ENCODE results near the gene GPRASP1.
A peak's percentile ranks its signal among the peaks of the same experiment; 100 is the strongest.

GPRASP1 gene, protein sequence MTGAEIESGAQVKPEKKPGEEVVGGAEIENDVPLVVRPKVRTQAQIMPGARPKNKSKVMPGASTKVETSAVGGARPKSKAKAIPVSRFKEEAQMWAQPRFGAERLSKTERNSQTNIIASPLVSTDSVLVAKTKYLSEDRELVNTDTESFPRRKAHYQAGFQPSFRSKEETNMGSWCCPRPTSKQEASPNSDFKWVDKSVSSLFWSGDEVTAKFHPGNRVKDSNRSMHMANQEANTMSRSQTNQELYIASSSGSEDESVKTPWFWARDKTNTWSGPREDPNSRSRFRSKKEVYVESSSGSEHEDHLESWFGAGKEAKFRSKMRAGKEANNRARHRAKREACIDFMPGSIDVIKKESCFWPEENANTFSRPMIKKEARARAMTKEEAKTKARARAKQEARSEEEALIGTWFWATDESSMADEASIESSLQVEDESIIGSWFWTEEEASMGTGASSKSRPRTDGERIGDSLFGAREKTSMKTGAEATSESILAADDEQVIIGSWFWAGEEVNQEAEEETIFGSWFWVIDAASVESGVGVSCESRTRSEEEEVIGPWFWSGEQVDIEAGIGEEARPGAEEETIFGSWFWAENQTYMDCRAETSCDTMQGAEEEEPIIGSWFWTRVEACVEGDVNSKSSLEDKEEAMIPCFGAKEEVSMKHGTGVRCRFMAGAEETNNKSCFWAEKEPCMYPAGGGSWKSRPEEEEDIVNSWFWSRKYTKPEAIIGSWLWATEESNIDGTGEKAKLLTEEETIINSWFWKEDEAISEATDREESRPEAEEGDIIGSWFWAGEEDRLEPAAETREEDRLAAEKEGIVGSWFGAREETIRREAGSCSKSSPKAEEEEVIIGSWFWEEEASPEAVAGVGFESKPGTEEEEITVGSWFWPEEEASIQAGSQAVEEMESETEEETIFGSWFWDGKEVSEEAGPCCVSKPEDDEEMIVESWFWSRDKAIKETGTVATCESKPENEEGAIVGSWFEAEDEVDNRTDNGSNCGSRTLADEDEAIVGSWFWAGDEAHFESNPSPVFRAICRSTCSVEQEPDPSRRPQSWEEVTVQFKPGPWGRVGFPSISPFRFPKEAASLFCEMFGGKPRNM (N-terminal part only)

DNA sequence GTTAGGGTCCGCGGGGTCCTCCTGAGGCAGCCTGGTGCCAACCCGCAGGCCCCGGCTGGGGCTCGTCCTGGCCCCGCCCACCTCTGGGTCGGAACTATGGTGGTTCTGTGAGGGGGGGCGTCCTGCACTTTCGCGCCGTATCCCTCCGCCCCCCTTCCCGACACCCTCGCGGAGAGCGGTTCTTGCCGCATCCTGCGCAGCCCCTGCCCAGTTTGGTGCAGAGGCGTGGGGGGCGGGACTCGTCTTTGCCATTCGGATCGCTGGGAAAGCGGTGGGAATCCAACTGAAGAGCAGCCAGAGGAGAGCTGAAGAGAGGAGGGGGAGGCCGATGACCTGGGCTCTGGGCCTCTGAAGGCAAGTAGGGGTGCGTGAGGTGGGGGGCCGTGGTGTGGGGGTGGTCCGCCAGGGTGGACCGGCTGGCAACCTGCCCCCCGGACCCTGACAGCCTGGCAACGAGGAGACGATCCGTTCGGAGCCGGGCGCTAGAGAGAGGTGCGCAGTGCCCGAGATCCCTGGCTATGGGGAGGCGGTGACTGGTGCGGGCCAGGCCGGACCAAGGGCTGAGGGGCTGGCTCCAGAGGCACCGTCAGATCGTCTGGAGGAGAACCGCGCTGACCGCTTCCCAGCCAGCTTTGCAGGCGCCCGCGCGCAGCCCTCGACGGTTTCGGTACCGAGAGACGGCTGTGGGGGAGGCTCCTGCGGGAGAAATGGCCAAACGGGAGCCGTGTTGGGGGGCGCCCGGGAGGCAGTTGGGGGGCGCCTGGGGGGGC lies at the start of gene GPRASP1:
TSS of gene GPRASP1 (plus strand) at position 242 of the 770 bp plus-strand sequence. CDS start 2,431 bp downstream, outside the sequence.
- Histone ChIP-seq H3K27me3 (ENCODE audit: low read depth, low read length) (no peaks in the 10 kb centered on the region), H3K4me1 (ENCODE audit: control insufficient read depth in 1 of 2, insufficient read depth in 2 of 2, low read length in 2 of 2) (peaks cover 0 to 18% of the 10 kb centered on the region in 2 donors), H3K36me3 (ENCODE audit: control insufficient read depth in 1 of 2, insufficient read depth in 2 of 2, low read length in 2 of 2) (no peaks in the 10 kb centered on the region), H3K9me3 (ENCODE audit: control insufficient read depth in 1 of 2, low read length in 2 of 2) (no peaks in the 10 kb centered on the region), H3K4me3 (ENCODE audit: low read depth in 1 of 2, low read length in 2 of 2) (peak within 1 kb of the TSS; percentile 56 to 70), H3K27ac (ENCODE audit: low read length) (peak within 1 kb of the TSS; percentile 16)

DNA sequence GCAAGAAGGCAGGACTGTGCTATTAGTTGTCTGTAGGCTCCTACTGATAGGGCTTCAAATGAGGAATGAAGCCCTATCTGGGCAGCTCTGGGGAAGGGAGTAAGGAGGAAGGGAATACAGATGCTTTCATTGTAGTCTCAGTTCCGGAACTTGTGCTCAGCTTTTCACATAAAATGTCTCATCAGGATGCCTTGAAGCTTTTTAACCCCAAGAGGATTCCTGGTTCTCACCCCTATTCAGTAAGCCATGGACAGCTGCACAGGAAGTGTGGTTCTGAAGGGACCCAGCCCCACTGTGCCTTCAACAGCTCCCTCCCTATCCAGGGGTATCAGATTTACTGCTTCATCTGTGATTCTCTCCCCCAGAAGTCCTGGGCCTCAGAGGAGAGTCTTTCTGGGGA lies 47.0 kb upstream of the GPRASP1 start:
- no peaks in the 10 kb centered on the region for H3K9me3 ChIP-seq (ENCODE audit: control insufficient read depth in 1 of 2, low read length in 2 of 2)
- H3K27me3 ChIP-seq (ENCODE audit: low read depth, low read length), result no peaks in the 10 kb centered on the region
- peaks cover 0 to 3% of the 10 kb centered on the region in 2 donors for H3K4me1 ChIP-seq (ENCODE audit: control insufficient read depth in 1 of 2, insufficient read depth in 2 of 2, low read length in 2 of 2)
- H3K36me3 ChIP-seq (ENCODE audit: control insufficient read depth in 1 of 2, insufficient read depth in 2 of 2, low read length in 2 of 2), result peaks cover 4 to 6% of the 10 kb centered on the region in 2 donors
- no peak overlapping the region for H3K4me3 ChIP-seq (ENCODE audit: low read depth in 1 of 2, low read length in 2 of 2)
- no peak overlapping the region for H3K27ac ChIP-seq (ENCODE audit: low read length)

DNA sequence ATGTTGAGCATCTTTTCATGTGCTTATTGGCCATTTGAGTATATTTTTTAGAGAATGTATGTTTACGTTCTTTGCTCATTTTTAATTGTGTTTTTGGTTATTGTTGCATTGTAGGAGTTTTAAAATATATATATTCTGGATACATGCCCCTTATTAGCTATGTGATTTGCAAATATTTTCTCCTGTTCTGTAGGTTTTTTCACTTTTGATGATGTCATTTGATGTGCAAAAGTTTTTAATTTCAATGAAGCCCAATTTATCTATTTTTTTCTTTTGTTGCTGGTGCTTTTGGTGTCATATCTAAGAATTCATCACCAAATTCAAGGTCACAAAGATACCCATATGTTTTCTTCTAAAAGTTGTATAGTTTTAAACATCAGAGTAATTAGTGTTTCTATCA lies 45.2 kb upstream of the GPRASP1 start:
- no peak overlapping the region for H3K4me3 ChIP-seq (ENCODE audit: low read depth in 1 of 2, low read length in 2 of 2)
- H3K27ac ChIP-seq (ENCODE audit: low read length), result no peak overlapping the region
- peaks cover 4 to 5% of the 10 kb centered on the region in 2 donors for H3K36me3 ChIP-seq (ENCODE audit: control insufficient read depth in 1 of 2, insufficient read depth in 2 of 2, low read length in 2 of 2)

DNA sequence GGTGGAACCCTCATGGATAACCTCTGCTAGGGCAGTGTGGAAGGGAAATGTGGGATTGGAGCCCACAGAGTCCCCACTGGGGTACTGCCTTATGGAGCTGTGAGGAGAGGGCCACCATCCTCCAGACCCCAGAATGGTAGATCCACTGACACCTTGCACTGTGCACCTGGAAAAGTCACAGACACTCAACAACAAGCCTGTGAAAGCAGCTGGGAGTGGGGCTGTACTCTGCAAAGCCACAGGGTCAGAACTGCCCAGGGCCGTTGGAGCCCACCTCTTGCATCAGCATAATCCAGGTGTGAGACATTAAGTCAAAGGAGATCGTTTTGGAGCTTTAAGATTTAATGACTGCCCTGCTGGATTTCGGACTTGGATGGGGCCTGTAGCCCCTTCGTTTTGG lies 40.4 kb upstream of the GPRASP1 start:
- Histone ChIP-seq H3K4me1 (ENCODE audit: control insufficient read depth in 1 of 2, insufficient read depth in 2 of 2, low read length in 2 of 2) (no peaks in the 10 kb centered on the region), H3K9me3 (ENCODE audit: control insufficient read depth in 1 of 2, low read length in 2 of 2) (no peaks in the 10 kb centered on the region), H3K27me3 (ENCODE audit: low read depth, low read length) (no peaks in the 10 kb centered on the region), H3K27ac (ENCODE audit: low read length) (no peak overlapping the region), H3K4me3 (ENCODE audit: low read depth in 1 of 2, low read length in 2 of 2) (no peak overlapping the region), H3K36me3 (ENCODE audit: control insufficient read depth in 1 of 2, insufficient read depth in 2 of 2, low read length in 2 of 2) (no peaks in the 10 kb centered on the region)

More for the DNA sequence above, 45.2 kb upstream of the GPRASP1 start:
- Histone ChIP-seq H3K9me3 (ENCODE audit: control insufficient read depth in 1 of 2, low read length in 2 of 2) (no peaks in the 10 kb centered on the region), H3K4me1 (ENCODE audit: control insufficient read depth in 1 of 2, insufficient read depth in 2 of 2, low read length in 2 of 2) (no peaks in the 10 kb centered on the region), H3K27me3 (ENCODE audit: low read depth, low read length) (no peaks in the 10 kb centered on the region)

DNA sequence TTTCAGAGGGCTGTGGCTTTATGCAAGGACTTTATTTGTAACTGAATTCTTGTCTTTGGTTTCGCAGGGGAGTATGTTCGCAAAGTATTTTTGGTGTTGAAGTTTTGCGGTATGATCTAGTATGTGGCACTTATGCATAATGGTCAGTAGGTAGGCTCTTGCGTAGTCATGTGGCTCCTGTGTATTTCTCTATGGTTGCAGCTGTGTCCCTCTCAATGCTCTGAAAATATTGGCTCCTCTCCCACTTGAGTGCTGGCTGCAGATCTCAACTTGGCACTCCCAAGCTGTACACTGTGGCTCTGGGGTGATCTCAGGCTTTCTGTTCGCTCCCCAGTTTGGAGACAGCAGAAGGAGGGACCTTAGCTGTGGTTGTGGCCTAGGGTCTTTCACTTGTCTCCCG lies 27.2 kb upstream of the GPRASP1 start:
- no peak overlapping the region for H3K4me3 ChIP-seq (ENCODE audit: low read depth in 1 of 2, low read length in 2 of 2)
- H3K27ac ChIP-seq (ENCODE audit: low read length), result no peak overlapping the region
- no peaks in the 10 kb centered on the region for H3K4me1 ChIP-seq (ENCODE audit: control insufficient read depth in 1 of 2, insufficient read depth in 2 of 2, low read length in 2 of 2)

DNA sequence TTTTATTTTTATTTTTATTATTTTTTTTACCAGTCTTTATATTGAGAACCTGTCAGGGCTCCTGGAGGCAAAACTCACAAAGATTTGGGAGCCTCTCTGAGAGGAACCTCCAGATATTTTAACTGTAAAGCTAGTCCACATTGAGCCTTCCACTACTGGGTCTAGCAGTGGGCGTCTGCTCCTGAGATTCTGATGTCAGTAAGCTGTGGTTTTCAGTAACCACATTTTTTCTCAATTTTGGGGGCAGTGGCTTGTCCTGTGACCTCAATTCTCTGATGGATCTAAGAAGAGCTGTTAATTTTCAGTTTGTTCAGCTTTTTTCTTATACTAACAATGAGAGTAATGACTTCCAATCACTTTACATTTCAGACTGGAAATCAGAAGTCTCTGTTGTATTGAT lies 23.6 kb upstream of the GPRASP1 start:
- Histone ChIP-seq H3K4me3 (ENCODE audit: low read depth in 1 of 2, low read length in 2 of 2) (no peak overlapping the region), H3K36me3 (ENCODE audit: control insufficient read depth in 1 of 2, insufficient read depth in 2 of 2, low read length in 2 of 2) (no peaks in the 10 kb centered on the region), H3K27ac (ENCODE audit: low read length) (no peak overlapping the region), H3K4me1 (ENCODE audit: control insufficient read depth in 1 of 2, insufficient read depth in 2 of 2, low read length in 2 of 2) (no peaks in the 10 kb centered on the region), H3K27me3 (ENCODE audit: low read depth, low read length) (no peaks in the 10 kb centered on the region), H3K9me3 (ENCODE audit: control insufficient read depth in 1 of 2, low read length in 2 of 2) (no peaks in the 10 kb centered on the region)

More for the DNA sequence above, 27.2 kb upstream of the GPRASP1 start:
- Histone ChIP-seq H3K27me3 (ENCODE audit: low read depth, low read length) (no peaks in the 10 kb centered on the region), H3K9me3 (ENCODE audit: control insufficient read depth in 1 of 2, low read length in 2 of 2) (peaks cover 0 to 10% of the 10 kb centered on the region in 2 donors), H3K36me3 (ENCODE audit: control insufficient read depth in 1 of 2, insufficient read depth in 2 of 2, low read length in 2 of 2) (no peaks in the 10 kb centered on the region)

DNA sequence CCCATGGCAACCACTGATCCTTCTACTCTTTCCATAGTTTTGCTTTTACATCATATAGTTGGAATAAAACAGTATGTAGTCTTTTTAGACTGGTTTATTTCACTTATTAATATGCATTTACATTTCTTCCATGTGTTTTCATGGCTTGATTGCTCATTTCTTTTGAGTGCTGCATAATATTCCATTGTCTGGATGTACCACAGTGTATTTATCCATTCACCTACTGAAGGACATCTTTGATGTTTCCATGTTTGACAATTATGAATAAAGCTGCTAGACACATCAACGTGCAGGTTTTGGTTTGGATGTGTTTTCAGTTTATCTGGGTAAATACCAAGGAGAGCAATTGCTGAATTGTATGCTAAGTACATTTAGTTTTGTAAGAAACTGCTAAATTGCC lies 13.7 kb upstream of the GPRASP1 start:
- H3K4me3 ChIP-seq (ENCODE audit: low read depth in 1 of 2, low read length in 2 of 2), result no peak overlapping the region
- H3K4me1 ChIP-seq (ENCODE audit: control insufficient read depth in 1 of 2, insufficient read depth in 2 of 2, low read length in 2 of 2), result no peaks in the 10 kb centered on the region
- H3K36me3 ChIP-seq (ENCODE audit: control insufficient read depth in 1 of 2, insufficient read depth in 2 of 2, low read length in 2 of 2), result no peaks in the 10 kb centered on the region
- no peaks in the 10 kb centered on the region for H3K27me3 ChIP-seq (ENCODE audit: low read depth, low read length)
- no peaks in the 10 kb centered on the region for H3K9me3 ChIP-seq (ENCODE audit: control insufficient read depth in 1 of 2, low read length in 2 of 2)
- no peak overlapping the region for H3K27ac ChIP-seq (ENCODE audit: low read length)

DNA sequence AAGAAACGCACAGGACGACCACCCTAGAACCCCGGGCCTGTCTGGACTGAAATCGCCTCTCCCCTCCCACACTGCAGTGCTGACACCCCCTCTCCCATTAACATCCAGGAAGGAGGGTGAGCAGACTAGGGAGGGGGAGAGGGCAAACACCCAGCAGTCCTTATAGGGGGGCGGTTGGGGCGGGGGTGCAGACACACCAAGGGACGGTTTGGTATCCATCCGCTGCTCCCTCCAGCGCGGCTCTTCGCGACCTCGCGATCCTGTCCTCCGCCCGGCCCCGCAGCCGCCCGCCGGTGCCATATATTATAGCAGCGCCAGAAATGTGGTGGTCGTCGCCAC lies 411 bp upstream of the GPRASP1 start:
- Histone ChIP-seq H3K4me1 (ENCODE audit: control insufficient read depth in 1 of 2, insufficient read depth in 2 of 2, low read length in 2 of 2) (peaks cover 0 to 18% of the 10 kb centered on the region in 2 donors), H3K27me3 (ENCODE audit: low read depth, low read length) (no peaks in the 10 kb centered on the region), H3K27ac (ENCODE audit: low read length) (no peak overlapping the region), H3K4me3 (ENCODE audit: low read depth in 1 of 2, low read length in 2 of 2) (peak overlapping the region in 1 of 2 donors; percentile 70), H3K36me3 (ENCODE audit: control insufficient read depth in 1 of 2, insufficient read depth in 2 of 2, low read length in 2 of 2) (no peaks in the 10 kb centered on the region), H3K9me3 (ENCODE audit: control insufficient read depth in 1 of 2, low read length in 2 of 2) (no peaks in the 10 kb centered on the region)

DNA sequence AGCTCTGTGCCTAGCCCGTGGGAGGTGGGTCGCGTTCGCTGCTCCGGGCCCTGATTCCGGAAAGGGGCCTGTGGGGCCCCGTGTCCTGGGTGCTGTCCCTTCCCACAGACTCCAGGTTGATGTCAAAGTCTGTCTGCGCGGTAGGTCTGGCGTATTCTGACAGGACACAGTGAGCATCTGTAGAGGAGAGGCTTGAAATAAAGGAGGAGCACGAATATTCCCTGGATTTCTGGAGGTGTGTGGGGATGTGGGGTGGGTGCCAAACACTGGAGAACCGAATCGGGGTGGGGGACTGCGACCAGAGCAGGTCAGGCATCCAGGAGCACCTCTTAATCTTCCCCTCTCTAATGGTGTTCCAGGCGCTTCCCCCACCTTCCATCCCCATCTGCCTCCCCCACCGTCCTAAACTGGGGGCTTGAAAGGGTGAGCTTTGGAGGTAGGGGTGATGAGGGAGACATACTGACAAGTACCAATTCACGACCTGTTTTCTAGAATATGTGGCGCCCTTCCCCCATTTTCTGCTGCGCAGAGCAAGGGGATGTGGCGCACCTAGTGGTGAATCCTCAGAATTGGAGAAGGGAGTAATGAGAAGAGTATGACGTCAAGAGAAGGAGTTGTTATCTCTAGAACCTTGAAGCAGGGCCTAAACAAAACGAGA lies 877 bp downstream of the GPRASP1 start:
- Histone ChIP-seq H3K9me3 (ENCODE audit: control insufficient read depth in 1 of 2, low read length in 2 of 2) (no peaks in the 10 kb centered on the region), H3K27me3 (ENCODE audit: low read depth, low read length) (no peaks in the 10 kb centered on the region), H3K27ac (ENCODE audit: low read length) (peak overlapping the region; percentile 16)

DNA sequence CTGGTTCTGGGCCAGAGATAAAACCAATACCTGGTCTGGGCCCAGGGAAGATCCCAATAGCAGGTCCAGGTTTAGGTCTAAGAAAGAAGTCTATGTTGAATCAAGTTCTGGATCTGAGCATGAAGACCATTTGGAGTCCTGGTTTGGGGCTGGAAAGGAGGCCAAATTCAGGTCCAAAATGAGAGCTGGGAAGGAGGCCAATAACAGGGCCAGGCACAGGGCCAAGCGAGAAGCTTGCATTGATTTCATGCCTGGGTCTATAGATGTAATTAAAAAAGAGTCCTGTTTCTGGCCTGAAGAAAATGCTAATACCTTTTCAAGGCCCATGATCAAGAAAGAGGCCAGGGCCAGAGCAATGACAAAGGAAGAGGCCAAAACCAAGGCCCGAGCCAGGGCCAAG lies 3.4 kb downstream of the GPRASP1 start:
- Histone ChIP-seq H3K36me3 (ENCODE audit: control insufficient read depth in 1 of 2, insufficient read depth in 2 of 2, low read length in 2 of 2) (no peaks in the 10 kb centered on the region), H3K9me3 (ENCODE audit: control insufficient read depth in 1 of 2, low read length in 2 of 2) (no peaks in the 10 kb centered on the region), H3K4me3 (ENCODE audit: low read depth in 1 of 2, low read length in 2 of 2) (no peak overlapping the region), H3K27me3 (ENCODE audit: low read depth, low read length) (no peaks in the 10 kb centered on the region), H3K27ac (ENCODE audit: low read length) (no peak overlapping the region), H3K4me1 (ENCODE audit: control insufficient read depth in 1 of 2, insufficient read depth in 2 of 2, low read length in 2 of 2) (peaks cover 0 to 22% of the 10 kb centered on the region in 2 donors)

More for the DNA sequence above, 877 bp downstream of the GPRASP1 start:
- H3K4me3 ChIP-seq (ENCODE audit: low read depth in 1 of 2, low read length in 2 of 2), result peak overlapping the region; percentile 56 to 70
- no peaks in the 10 kb centered on the region for H3K36me3 ChIP-seq (ENCODE audit: control insufficient read depth in 1 of 2, insufficient read depth in 2 of 2, low read length in 2 of 2)
- H3K4me1 ChIP-seq (ENCODE audit: control insufficient read depth in 1 of 2, insufficient read depth in 2 of 2, low read length in 2 of 2), result peaks cover 0 to 22% of the 10 kb centered on the region in 2 donors
